HG02759 (cell line): ENCODE data around the gene NDUFB11.

Experiments used
- ATAC-seq: cut with Tn5 transposase; IDR thresholded peaks from one replicate; pipeline ENCODE4 v1.9.1; 2021; ENCODE audit warnings: mild to moderate bottlenecking, moderate library complexity; ENCODE audit not compliant: unreplicated experiment

The NDUFB11 gene

DNA sequence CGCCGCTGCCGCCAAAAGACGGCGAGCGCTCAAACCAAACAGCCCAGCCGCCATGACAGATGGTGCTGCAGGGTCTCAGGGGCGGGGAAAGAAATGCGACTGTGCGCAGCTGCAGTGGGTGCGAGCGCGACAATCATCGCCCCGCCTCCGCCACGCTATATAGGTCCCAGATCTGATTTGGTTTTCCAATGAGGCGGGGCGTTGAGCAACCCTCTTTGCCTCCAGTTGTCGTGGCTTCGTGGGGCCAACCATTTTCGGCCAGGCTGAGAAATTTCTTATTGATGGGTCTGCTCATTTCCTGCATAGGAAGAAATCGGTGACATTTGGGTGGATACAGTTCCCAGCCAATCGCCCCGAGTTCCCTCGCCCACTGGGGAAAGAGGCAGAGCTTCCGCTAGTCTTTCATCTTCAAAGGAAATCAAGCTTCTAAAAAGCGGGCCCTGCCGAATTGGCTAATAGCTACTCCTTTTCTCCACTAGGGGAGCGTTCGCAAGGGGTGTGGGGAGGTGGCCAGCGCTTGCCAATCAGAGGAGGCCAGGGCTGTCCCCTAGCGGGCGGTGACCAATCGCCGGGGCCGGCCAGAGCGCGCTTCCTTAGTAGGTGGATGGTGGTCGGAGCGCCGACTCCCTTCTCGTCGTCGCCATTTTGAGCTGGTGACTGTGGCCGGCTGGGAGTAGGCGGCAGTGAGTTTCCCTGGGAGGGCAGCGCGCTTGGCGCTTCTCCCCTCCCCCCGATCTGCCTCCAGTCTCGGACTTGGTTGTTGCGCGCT is at the start of gene NDUFB11, which contains the start of gene RBM10:
Gene NDUFB11 (minus strand): TSS at position 77 of the 769 bp plus-strand sequence. CDS start 23 bp downstream, at position 54.
Gene RBM10 (plus strand): TSS at position 596 of the 769 bp plus-strand sequence. CDS start 2,261 bp downstream, outside the sequence.
- ATAC-seq: peak; percentile 86

- ATAC-seq: peak; percentile 70
Observed at GRCh38 chrX:47193475-47194193, 49.1 kb upstream of the NDUFB11 start, which contains the start of gene UBA1. TSS of gene UBA1 (plus strand) at chrX:47193829. CDS start at chrX:47198803, 4,974 bp downstream.

GRCh38 chrX:47191806-47192401 is 47.4 kb upstream of the NDUFB11 start:
- ATAC-seq: no peak

DNA sequence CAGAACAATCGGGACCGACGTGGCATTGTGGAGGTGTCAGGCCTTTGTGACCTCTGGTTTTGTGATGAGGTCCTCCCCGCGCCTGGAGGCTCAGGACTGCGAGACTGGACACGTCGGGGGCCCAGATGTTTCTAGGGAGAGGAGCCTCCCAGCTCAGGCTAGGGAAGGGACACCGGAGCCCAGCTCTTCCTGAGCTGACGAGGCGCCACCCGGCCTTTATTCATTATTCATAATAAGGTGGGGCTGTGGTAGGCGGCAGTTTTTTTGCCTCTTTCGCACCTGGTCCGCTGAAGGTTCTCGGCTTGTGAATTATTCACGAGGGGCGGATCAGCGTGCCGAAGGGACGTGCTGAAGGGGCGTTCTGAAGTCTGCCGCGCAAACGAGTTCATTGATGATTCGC is 46.8 kb upstream of the NDUFB11 start:
- no peak for ATAC-seq

DNA sequence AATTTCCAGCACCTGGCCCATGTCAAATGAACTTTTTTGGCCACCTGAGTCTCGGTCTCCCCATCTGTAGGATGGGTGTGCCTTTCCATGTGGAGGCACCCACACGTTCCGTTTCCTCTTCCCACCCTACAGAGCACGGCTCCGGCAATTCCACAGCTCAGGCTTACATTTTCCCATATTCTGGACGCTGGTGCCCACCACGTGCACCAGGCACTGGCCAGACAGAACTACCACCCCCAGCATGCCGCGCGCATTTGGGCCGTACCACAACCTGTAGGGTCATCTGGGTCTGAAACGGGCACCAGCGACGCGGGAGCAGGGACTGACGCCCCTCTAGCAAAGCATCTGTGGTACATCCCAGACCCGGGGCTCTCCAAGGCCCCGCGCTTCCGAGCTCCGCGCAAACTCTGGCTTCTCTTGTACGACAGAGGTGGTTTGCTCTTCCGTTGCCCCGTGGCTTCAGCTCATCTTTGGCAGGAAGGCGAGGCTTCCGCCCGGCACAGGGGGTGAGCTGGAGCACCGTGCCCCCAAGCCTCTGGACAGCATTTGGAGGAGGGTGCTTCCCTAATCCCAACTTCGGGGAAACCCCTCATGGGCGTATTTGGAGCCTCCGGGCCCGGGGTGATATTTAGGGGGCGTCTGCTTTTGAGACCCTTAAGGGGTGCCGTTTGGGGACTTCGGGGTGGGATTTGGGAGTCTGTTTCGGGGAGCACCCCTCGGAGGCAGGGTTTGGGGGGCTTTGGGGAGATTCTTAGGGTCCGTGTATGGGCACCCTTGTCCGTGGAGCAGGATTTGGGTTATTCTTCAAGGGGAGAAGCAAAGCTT is 46.2 kb upstream of the NDUFB11 start:
- peak; percentile 67 for ATAC-seq

DNA sequence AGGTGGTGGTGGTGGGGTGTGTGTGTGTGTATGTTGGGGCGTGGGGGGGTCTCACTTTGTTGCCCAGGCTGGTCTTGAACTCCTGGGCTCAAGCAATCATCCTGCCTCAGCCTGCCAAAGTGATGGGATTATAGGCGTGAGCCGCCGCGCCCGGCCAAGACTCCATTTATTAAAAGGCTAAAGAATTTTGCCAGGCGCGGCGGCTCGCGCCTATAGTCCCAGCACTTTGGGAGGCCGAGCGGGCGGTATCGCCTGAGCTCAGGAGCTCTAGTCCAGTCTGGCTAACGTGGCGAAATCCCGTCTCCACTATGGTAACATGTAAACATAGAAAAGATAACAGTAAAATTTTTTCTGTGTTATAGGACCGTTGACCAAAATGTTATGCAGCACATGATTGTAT is 45.4 kb upstream of the NDUFB11 start:
- no peak for ATAC-seq

- ATAC-seq: no peak
Observed at GRCh38 chrX:47187106-47187677, 42.7 kb upstream of the NDUFB11 start.

- ATAC-seq: no peak
Observed at GRCh38 chrX:47186096-47186740, 41.7 kb upstream of the NDUFB11 start.

DNA sequence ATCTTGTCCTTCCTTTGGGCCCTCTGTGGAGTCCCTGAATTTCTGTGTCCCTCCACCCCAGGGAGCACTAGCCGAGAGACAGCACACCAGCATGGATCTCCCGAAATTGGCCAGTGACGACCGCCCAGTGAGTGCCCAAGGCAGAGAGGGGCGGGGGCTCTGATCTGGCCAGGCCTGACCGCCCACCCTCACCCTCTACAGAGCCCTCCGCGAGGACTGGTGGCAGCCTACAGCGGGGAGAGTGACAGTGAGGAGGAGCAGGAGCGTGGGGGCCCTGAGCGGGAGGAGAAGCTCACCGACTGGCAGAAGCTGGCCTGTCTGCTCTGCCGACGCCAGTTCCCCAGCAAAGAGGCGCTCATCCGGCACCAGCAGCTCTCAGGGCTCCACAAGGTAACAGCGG is 40.7 kb upstream of the NDUFB11 start:
- ATAC-seq: no peak

- no peak for ATAC-seq
Observed at GRCh38 chrX:47184486-47184885, 40.0 kb upstream of the NDUFB11 start.

- ATAC-seq: no peak
Observed at GRCh38 chrX:47182106-47182700, 37.7 kb upstream of the NDUFB11 start.

GRCh38 chrX:47181301-47181700 is 36.8 kb upstream of the NDUFB11 start:
- no peak for ATAC-seq

DNA sequence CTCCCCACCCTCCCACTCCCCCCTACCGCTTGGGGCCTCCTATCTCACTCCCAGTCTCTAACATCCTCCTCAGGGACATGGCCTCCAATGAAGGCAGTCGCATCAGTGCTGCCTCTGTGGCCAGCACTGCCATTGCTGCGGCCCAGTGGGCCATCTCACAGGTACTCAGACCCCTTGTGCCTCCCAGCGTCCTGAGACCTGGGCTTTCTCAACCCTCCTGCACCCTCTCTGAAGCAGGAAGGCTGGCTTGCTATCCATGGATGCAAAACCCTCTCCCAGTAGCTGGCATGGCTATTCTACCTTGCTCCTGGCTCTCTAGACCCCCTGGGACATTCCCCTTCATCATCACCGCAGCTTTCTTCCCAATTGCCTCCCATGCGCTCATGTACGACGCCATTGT is 35.8 kb upstream of the NDUFB11 start:
- ATAC-seq: no peak

- no peak for ATAC-seq
Observed at GRCh38 chrX:47179928-47180255, 35.4 kb upstream of the NDUFB11 start.

GRCh38 chrX:47179221-47179927 is 34.9 kb upstream of the NDUFB11 start:
- ATAC-seq: no peak

GRCh38 chrX:47178337-47178736 is 33.8 kb upstream of the NDUFB11 start:
- ATAC-seq: no peak

- no peak for ATAC-seq
Observed at GRCh38 chrX:47177079-47177478, 32.6 kb upstream of the NDUFB11 start.

- ATAC-seq: no peak
Observed at GRCh38 chrX:47176101-47176740, 31.7 kb upstream of the NDUFB11 start.

GRCh38 chrX:47175588-47175980 is 31.1 kb upstream of the NDUFB11 start:
- no peak for ATAC-seq
